HG02610 (cell line): ENCODE data around the gene POLR1A.
A peak's percentile ranks its signal among the peaks of the same experiment; 100 is the strongest.
"Not testable (repeated sequence)": the region's sequence is repeated elsewhere in the genome, so short reads cannot be mapped to it uniquely, and the experiment has no call there.

Source experiments
- ATAC-seq: cut with Tn5 transposase; IDR thresholded peaks from one replicate; pipeline ENCODE4 v1.9.1; 2021; ENCODE audit warnings: mild to moderate bottlenecking, moderate library complexity; ENCODE audit not compliant: unreplicated experiment

POLR1A gene

DNA sequence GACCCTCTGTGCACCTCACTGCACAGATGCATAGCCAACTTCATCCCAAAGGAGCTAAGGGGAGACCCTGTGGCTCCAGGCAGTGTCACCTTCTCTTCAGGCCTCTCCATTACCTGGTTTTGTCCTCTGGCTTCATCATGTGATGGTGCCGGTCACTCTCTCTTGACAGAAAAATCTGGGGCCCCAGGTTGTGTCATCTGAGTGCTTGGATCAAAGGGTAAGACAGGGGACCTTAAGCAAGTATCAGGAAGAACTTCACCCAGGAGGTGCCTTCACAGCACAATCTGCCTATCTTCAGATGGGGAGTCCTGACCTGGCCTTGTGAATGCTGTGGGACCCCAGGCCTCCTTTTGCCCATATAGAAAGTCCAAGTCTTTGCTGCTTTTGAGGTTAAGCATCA lies 104.4 kb downstream of the POLR1A start:
- ATAC-seq, result no peak

- no peak for ATAC-seq
These were observed 104.8 kb downstream of the POLR1A start for GRCh38 chr2:86000938-86001312.

- ATAC-seq, result no peak
These were observed 105.4 kb downstream of the POLR1A start for GRCh38 chr2:86000131-86000937.

DNA sequence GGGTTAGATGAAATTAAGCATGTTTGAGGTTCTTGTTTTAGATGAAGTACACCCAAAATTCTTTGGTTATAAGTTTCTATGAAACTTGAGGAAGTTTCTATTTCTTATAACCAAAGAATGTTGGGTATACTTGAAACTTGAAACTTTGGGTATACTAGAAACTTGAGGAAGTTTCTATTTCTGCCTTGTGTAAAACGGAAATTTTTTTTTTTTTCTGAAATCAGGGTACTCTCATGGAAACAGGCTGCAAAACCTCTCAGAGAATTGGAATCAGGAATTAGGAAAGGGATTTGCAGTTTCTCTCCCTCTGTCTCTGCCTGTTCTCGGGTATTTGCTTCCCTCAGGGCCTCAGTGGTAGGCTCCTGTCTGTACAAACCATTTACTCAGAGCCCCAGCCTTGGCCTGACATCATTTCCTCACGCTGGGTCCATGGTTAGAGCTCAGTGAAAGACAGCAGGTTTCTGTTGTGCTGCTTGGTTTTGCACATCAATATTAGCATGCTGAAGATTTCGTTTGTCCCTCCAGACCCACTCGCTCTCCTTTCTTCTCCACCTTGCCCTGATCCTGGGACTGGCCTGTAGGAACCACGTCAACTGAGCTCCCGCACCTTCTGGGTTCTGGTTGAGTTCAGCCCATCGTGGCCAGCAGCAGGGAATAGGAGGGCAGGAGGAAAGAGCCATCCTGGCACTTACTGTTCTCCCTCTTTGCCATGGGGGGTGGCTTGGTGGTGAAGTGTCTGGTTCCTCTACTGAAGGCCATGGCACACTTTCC lies 106.4 kb downstream of the POLR1A start:
- peak; percentile 78 for ATAC-seq

DNA sequence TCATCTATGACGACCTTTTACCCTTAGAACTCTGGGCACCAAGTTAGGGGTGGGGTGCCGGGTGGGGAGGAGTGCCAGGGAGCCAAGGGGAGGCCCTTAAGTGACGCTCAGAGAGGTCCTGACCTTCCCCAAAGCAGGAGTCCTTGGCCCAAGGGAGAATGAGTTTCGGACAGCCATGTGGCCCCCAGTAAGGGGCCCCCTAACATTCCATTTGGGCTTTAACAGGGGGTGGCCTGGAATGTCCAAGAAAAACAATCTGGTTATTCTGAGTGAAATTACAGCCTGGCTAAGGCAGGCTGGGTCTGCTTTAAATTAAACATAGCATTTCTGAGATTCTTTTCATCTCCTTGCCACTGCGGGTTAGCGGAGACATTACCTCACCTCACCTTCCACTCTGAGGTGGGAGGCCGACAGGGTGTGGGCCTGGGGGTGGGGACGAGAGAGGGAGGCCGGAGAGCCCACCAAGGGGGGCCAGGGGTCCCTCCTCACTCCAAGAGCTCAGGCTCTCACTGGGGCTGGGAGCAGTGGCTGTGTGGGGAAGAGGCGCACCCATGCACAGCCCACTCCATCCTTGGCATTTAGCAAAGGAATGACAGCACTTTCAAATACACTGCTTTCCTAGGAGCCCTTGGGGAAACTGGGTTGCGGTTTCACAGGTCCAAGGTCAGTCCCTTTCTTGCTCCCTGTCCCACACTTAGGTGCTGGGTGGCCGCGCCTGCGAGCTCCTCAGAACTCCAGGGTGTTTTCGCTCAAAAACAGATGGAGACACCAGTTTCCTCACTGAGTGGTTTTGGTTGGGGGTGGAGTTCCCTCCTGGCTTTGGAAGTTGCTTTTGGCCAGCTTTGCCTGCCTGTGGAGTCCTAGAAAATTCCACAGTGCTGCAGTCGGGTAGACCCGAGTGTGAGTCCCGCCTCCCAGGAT lies 107.4 kb downstream of the POLR1A start:
- no peak for ATAC-seq

DNA sequence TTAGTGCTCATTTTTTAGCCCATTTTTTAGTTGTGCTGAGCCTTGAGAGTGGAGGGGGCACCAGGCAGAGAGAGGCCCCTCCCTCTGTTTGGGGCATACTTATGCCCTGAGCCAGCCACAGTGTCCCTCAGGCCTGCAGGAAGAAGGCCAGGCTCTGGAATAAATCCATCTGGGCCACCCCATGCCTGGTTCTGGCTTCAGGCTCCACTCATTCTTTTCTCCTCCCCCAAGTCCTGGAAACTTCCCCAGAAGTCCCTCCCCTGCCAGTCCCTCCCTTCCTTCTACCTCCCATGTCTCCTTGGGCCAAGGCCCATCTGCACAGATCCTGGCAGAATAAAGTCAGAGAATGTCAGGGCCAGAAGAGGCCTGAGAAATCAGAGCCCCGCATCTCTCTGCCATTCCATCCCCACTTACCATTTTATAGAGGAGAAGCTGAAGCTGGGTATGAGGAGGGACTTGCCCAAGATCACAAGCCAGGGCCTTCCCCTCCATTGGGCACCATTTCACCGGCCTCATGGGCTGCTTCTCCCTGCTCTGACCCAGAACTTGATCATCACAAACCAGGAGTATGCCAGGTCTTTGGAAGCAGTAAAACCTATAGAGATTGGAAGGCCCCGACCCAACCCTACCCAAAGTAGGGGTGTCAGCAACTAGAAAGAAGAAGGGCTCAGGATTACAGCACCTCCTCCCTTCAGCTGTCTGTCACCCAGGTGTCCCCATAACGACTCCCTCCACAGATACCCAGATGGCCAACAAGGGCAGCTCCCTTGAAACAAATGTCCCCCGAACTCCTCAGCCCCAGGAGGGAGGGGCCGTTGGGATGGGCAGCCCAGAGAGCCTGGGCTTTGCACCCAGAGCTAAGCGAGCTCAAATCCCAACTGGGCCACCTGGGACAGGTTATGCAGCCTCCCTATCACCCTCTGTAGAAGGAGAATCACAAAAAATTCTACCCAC lies 108.4 kb downstream of the POLR1A start:
- ATAC-seq, result no peak

GRCh38 chr2:85996591-85996990 lies 109.1 kb downstream of the POLR1A start:
- ATAC-seq, result no peak

- ATAC-seq, result no peak
These were observed 109.8 kb downstream of the POLR1A start for GRCh38 chr2:85995648-85996529.

GRCh38 chr2:85994897-85995647 lies 110.6 kb downstream of the POLR1A start:
- ATAC-seq, result no peak

DNA sequence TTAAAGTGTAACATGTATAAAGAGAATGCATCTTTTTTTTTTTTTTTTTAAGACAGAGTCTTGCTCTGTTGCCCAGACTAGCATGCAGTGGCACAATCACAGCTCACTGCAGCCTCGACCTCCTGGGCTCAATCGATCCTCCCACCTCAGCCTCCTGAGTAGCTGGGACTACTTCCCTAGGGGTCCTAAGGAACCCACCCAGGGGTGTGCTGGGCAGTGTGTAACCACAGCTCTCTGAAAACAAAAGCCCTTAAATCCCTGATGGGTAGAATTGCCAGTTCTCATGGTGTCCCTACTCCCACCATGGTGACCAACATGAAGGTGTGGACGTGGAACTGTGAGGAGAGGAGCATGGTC lies 111.3 kb downstream of the POLR1A start:
- ATAC-seq, result peak; percentile 18

DNA sequence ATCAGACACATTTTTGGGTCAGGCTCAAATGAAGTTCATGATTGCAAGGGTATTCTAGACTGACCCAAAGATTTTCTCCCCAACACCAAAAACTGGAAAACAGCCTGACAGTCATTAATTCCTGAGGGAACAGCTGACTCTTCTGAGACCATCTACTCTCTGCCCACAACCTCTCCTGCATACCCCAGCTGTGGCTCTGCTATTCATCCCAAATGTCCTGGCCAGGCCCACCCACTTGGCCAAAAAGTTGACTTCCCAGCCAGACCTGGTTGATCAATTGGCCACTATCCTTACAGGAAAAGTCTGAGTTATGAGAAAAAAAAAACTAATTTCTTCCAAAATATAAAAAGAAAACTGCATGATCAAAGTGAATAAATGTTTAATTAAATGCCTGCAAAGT lies 113.1 kb downstream of the POLR1A start:
- no peak for ATAC-seq

DNA sequence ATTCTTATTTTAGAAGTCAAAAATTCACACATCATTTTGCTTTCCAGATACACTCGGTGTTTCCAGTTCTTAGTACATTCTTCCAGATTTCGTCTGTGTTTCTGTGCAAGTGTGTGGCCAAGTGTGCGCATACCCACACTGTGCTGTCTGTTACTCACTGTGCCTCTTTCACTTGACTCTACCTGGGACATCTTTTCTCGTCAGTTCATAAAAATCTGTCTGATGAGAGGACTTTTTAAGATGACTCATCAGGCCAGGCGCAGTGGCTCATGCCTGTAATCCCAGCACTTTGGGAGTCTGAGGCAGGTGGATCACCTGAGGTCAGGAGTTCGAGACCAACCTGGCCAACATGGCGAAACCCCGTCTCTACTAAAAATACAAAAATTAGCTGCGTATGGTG lies 113.6 kb downstream of the POLR1A start:
- not testable (repeated sequence) for ATAC-seq

DNA sequence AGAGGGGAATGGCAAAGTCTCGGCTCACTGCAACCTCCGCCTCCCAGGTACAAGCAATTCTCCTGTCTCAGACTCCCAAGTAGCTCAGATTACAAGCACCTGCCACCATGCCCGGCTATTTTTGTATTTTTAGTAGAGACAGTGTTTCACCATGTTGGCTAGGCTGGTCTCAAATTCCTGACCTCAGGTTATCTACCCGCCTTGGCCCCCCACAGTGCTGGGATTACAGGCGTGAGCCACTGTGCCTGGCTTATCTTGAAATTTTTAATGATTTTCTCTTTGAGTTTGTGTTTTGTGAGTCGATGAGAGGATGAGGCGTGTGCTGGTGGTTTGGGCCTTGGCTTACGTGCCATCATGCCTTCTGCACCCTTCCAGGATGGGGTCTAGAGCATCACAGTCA lies 115.6 kb downstream of the POLR1A start:
- no peak for ATAC-seq

DNA sequence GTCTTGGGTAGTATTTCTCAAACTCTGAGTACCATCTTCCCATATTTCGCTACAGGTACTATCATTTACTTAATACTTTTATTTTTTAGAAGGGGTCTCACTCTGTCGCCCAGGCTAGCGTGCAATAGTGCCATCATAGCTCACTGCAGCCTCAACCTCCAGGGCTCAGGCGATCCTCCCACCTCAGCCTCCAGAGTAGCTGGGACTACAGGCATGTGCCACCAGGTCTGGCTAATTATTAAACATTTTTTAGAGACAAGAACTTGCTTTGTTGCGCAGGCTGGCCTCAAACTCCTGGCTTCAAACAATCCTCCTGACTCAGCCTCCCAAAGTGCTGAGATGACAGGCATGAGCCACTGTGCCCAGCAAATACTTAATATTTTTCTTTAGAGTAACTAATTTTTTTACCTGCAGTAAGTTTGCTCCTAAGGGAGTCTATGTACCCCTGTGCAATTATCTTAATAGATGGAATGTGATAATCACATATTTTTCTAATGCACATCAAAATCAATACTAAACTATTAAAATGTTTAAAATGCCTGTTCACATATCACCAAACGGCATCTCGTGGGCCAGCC lies 116.3 kb downstream of the POLR1A start:
- no peak for ATAC-seq

GRCh38 chr2:85988914-85989270 lies 116.8 kb downstream of the POLR1A start:
- no peak for ATAC-seq

- ATAC-seq, result no peak
These were observed 117.3 kb downstream of the POLR1A start for GRCh38 chr2:85988175-85988913.
